MM.1S (cell line): ENCODE results near the gene SLCO3A1.

Experiments used
- DNase-seq: peaks from one replicate; pipeline ENCODE4 v3.0.0-alpha.2; 2015
- H2AFZ ChIP-seq: fragments of 300-600 bp; sonication (generic); 2 replicates; pipeline ENCODE4 v1.6.0; 2016; ENCODE audit warnings: antibody characterized with exemption, low read length
- H3F3A ChIP-seq: fragments of 300-600 bp; sonication (generic); 2 replicates; pipeline ENCODE4 v1.6.1; 2016; ENCODE audit warnings: mild to moderate bottlenecking, antibody characterized with exemption, low read length, moderate library complexity, mixed read lengths; ENCODE audit not compliant: insufficient read depth
- H3K27ac ChIP-seq: fragments of 300-600 bp; sonication (generic); 2 replicates; pipeline ENCODE4 v1.5.1; 2016; ENCODE audit warnings: mild to moderate bottlenecking, low read length
- H3K27me3 ChIP-seq: fragments of 300-600 bp; sonication (generic); replicated peaks from 2 replicates; pipeline ENCODE4 v1.6.0; 2016; ENCODE audit warnings: low read length; ENCODE audit not compliant: insufficient read depth
- H3K36me3 ChIP-seq: fragments of 300-600 bp; sonication (generic); replicated peaks from 2 replicates; pipeline ENCODE4 v1.6.1; 2016; ENCODE audit warnings: mild to moderate bottlenecking, low read length, mixed read lengths; ENCODE audit not compliant: insufficient read depth
- H3K4me1 ChIP-seq: fragments of 300-600 bp; sonication (generic); 2 replicates; pipeline ENCODE4 v1.6.1; 2016; ENCODE audit warnings: low read length, mixed read lengths
- H3K4me2 ChIP-seq: fragments of 300-600 bp; sonication (generic); 2 replicates; pipeline ENCODE4 v1.6.0; 2016; ENCODE audit warnings: low read depth, low read length
- H3K4me3 ChIP-seq: fragments of 300-600 bp; sonication (generic); 2 replicates; pipeline ENCODE4 v1.5.1; 2016; ENCODE audit warnings: low read length, mixed read lengths
- H3K79me2 ChIP-seq: fragments of 300-600 bp; sonication (generic); 2 replicates; pipeline ENCODE4 v1.6.1; 2016; ENCODE audit warnings: mixed run types, low read length, mixed read lengths
- H3K9ac ChIP-seq: fragments of 300-600 bp; sonication (generic); 2 replicates; pipeline ENCODE4 v1.6.1; 2016; ENCODE audit warnings: low read length, mixed read lengths
- H3K9me2 ChIP-seq: fragments of 300-600 bp; sonication (generic); replicated peaks from 2 replicates; pipeline ENCODE4 v1.6.1; 2016; ENCODE audit warnings: mild to moderate bottlenecking, low read length, mixed read lengths; ENCODE audit not compliant: insufficient read depth
- H3K9me3 ChIP-seq: fragments of 300-600 bp; sonication (generic); replicated peaks from 2 replicates; pipeline ENCODE4 v1.6.1; 2016; ENCODE audit warnings: mild to moderate bottlenecking, low read length, mixed read lengths; ENCODE audit not compliant: insufficient read depth
- H4K20me1 ChIP-seq: fragments of 300-600 bp; sonication (generic); 2 replicates; pipeline ENCODE4 v1.6.1; 2016; ENCODE audit warnings: mild to moderate bottlenecking, low read length, moderate library complexity, mixed read lengths; ENCODE audit not compliant: insufficient read depth
- EZH2 ChIP-seq: fragments of 300-600 bp; sonication (generic); optimal IDR thresholded peaks from 2 replicates; pipeline ENCODE3; 2017; ENCODE audit warnings: low read depth, mild to moderate bottlenecking, antibody characterized with exemption, low read length, mixed read lengths
- EZH2phosphoT487 ChIP-seq: fragments of 300-600 bp; sonication (generic); IDR thresholded peaks from 2 replicates; pipeline ENCODE4 v1.6.1; 2018; ENCODE audit warnings: antibody characterized with exemption, low read length
- TF ChIP-seq, protein P1 (sequence below): fragments of 300-600 bp; sonication (generic); IDR thresholded peaks from 2 replicates; pipeline ENCODE4 v1.5.1; 2016; ENCODE audit warnings: antibody characterized with exemption, low read length, mixed read lengths

The SLCO3A1 gene

DNA sequence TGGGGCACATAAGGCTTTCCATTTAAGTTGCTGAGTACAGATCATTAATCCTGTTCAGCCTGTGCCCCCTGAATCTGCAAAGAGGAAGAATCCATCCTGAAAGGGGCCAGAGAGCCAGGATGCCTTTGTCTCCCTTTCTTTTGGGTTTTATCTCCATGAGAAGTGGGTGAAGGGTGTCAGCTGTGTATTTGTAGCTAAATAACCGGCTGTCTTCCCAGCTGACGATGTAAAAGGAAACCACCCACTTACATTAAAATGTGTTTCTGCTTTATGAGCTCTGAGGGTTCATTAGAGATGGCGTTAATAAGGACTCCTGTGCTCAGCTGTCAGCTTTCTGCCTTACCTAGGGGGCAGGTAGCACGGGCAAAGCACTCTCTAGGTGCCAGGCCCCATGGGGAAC lies 83.4 kb downstream of the SLCO3A1 start:
- H3K36me3 ChIP-seq: no peaks in the 10 kb centered on the region; the same call in 1 of the 2 replicates
- no peaks in the 10 kb centered on the region for H3K9me2 ChIP-seq
- H3K9ac ChIP-seq: no peak overlapping the region
- no peak for DNase-seq
- TF ChIP-seq EZH2: no peak
- TF ChIP-seq, protein P1, sequence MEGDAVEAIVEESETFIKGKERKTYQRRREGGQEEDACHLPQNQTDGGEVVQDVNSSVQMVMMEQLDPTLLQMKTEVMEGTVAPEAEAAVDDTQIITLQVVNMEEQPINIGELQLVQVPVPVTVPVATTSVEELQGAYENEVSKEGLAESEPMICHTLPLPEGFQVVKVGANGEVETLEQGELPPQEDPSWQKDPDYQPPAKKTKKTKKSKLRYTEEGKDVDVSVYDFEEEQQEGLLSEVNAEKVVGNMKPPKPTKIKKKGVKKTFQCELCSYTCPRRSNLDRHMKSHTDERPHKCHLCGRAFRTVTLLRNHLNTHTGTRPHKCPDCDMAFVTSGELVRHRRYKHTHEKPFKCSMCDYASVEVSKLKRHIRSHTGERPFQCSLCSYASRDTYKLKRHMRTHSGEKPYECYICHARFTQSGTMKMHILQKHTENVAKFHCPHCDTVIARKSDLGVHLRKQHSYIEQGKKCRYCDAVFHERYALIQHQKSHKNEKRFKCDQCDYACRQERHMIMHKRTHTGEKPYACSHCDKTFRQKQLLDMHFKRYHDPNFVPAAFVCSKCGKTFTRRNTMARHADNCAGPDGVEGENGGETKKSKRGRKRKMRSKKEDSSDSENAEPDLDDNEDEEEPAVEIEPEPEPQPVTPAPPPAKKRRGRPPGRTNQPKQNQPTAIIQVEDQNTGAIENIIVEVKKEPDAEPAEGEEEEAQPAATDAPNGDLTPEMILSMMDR: no peak
- no peak for TF ChIP-seq EZH2phosphoT487
- no peaks in the 10 kb centered on the region for H3K9me3 ChIP-seq
- H3K79me2 ChIP-seq: peaks cover 9% of the 10 kb centered on the region; the same call in 1 of the 2 replicates
- H4K20me1 ChIP-seq: no peaks in the 10 kb centered on the region
- H2AFZ ChIP-seq: no peak overlapping the region
- no peak overlapping the region for H3K4me2 ChIP-seq
- peaks cover 11% of the 10 kb centered on the region for H3K4me1 ChIP-seq
- H3K4me3 ChIP-seq: no peak overlapping the region
- H3K27me3 ChIP-seq: no peaks in the 10 kb centered on the region
- no peaks in the 10 kb centered on the region for H3F3A ChIP-seq
- H3K27ac ChIP-seq: no peak overlapping the region

DNA sequence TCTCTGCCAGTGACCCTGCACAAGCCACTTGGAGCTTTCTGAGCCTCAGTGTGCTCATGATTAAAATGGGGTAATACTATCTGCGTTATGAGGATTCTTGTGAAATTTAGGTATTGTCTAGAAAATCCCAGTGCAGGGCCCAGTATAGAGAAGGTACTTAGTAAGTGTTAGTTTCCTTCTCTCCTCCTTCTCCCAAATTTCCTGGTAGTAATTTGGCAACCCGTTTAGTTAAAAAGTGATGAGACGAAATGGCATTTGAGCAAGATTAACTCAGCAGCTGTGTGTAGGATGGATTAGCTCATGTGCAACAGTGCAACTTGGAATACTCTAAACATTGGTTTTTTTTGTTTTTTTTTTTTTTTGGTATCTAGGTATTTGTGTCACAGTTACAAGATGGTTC lies 84.6 kb downstream of the SLCO3A1 start:
- Histone ChIP-seq H3K36me3 (no peaks in the 10 kb centered on the region; the same call in 1 of the 2 replicates), H3F3A (no peaks in the 10 kb centered on the region), H3K9me3 (no peaks in the 10 kb centered on the region), H4K20me1 (no peaks in the 10 kb centered on the region), H2AFZ (no peak overlapping the region), H3K9me2 (no peaks in the 10 kb centered on the region), H3K4me2 (no peak overlapping the region), H3K27ac (no peak overlapping the region), H3K79me2 (peaks cover 17% of the 10 kb centered on the region; the same call in 1 of the 2 replicates), H3K27me3 (no peaks in the 10 kb centered on the region), H3K9ac (no peak overlapping the region), H3K4me3 (no peak overlapping the region), H3K4me1 (peaks cover 21% of the 10 kb centered on the region)
- DNase-seq: no peak
- TF ChIP-seq EZH2phosphoT487 (no peak), EZH2 (no peak)
- TF ChIP-seq, protein P1: no peak

DNA sequence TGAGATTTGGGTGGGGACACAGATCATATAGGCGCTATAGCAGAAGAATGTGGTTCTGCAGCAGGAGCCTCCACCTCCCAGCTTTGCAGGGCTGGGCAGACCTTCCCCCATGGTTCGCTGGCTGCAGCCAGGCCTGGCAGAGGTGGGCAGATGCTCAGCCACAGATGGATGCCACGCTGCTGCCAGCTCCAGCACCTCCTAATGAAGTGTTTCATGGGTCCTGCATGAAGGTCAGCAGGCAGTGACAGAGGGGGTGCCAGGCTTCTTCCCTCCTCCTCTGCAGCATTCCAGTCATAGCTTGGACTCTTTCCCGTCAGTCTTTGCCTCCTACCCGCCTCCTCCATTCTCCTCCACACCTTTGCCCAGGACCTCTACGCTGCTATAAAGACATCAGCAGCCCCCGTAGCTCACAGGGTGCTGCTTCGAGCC lies 85.9 kb downstream of the SLCO3A1 start:
- TF ChIP-seq, protein P1: no peak
- TF ChIP-seq EZH2 (no peak), EZH2phosphoT487 (no peak)
- Histone ChIP-seq H3K36me3 (no peaks in the 10 kb centered on the region), H2AFZ (no peak overlapping the region), H3K9me3 (no peaks in the 10 kb centered on the region), H3F3A (no peaks in the 10 kb centered on the region), H3K79me2 (peaks cover 30% of the 10 kb centered on the region), H4K20me1 (no peaks in the 10 kb centered on the region), H3K27ac (no peak overlapping the region), H3K4me3 (no peak overlapping the region), H3K27me3 (no peaks in the 10 kb centered on the region), H3K4me2 (no peak overlapping the region), H3K9ac (no peak overlapping the region), H3K9me2 (no peaks in the 10 kb centered on the region), H3K4me1 (peaks cover 28% of the 10 kb centered on the region)
- no peak for DNase-seq
